ENCODE measurements around the gene DOC2B.
"Not testable (repeated sequence)": the region's sequence is repeated elsewhere in the genome, so short reads cannot be mapped to it uniquely, and the experiment has no call there.

DOC2B gene

GRCh38 chr17:136531-136930 lies 44.9 kb downstream of the DOC2B start:
- H3K27me3 ChIP-seq (replicated peaks; ENCODE audit: insufficient read depth, low read length); H3K4me3 ChIP-seq (ENCODE audit: low read length); H4K20me1 ChIP-seq (ENCODE audit: insufficient read depth, low read length); H3K9me2 ChIP-seq (replicated peaks; ENCODE audit: insufficient read depth, low read length); H3K9ac ChIP-seq (ENCODE audit: low read length); H3K9me3 ChIP-seq (replicated peaks; ENCODE audit: insufficient read depth, low read length); H2AFZ ChIP-seq (ENCODE audit: low read length); H3K4me2 ChIP-seq (ENCODE audit: low read depth, low read length); DNase-seq; H3F3A ChIP-seq (ENCODE audit: insufficient read depth, low read length); H3K79me2 ChIP-seq (ENCODE audit: low read length); H3K36me3 ChIP-seq (replicated peaks; ENCODE audit: insufficient read depth, low read length); H3K27ac ChIP-seq (ENCODE audit: low read length); H3K4me1 ChIP-seq (ENCODE audit: low read length): not testable (repeated sequence)
- peak; percentile 21 for TF ChIP-seq CTCF (IDR thresholded peaks at IDR 0.05; ENCODE audit: low read length)

GRCh38 chr17:135895-136294 lies 45.6 kb downstream of the DOC2B start:
- H3K27ac ChIP-seq (ENCODE audit: low read length); H3K36me3 ChIP-seq (replicated peaks; ENCODE audit: insufficient read depth, low read length); H3K9me3 ChIP-seq (replicated peaks; ENCODE audit: insufficient read depth, low read length); H3K9me2 ChIP-seq (replicated peaks; ENCODE audit: insufficient read depth, low read length); H3K27me3 ChIP-seq (replicated peaks; ENCODE audit: insufficient read depth, low read length); H2AFZ ChIP-seq (ENCODE audit: low read length); H3K4me1 ChIP-seq (ENCODE audit: low read length); H3K9ac ChIP-seq (ENCODE audit: low read length); H3K4me2 ChIP-seq (ENCODE audit: low read depth, low read length); H3K4me3 ChIP-seq (ENCODE audit: low read length); H3K79me2 ChIP-seq (ENCODE audit: low read length); DNase-seq; H3F3A ChIP-seq (ENCODE audit: insufficient read depth, low read length); H4K20me1 ChIP-seq (ENCODE audit: insufficient read depth, low read length): not testable (repeated sequence)

- not testable (repeated sequence) for H3K27ac ChIP-seq (ENCODE audit: low read length); H3K4me3 ChIP-seq (ENCODE audit: low read length); H3K4me1 ChIP-seq (ENCODE audit: low read length); H2AFZ ChIP-seq (ENCODE audit: low read length); H3K79me2 ChIP-seq (ENCODE audit: low read length); H3K9ac ChIP-seq (ENCODE audit: low read length); H3K4me2 ChIP-seq (ENCODE audit: low read depth, low read length); DNase-seq; H3K9me3 ChIP-seq (replicated peaks; ENCODE audit: insufficient read depth, low read length); H4K20me1 ChIP-seq (ENCODE audit: insufficient read depth, low read length); H3K9me2 ChIP-seq (replicated peaks; ENCODE audit: insufficient read depth, low read length); H3K36me3 ChIP-seq (replicated peaks; ENCODE audit: insufficient read depth, low read length); H3K27me3 ChIP-seq (replicated peaks; ENCODE audit: insufficient read depth, low read length); H3F3A ChIP-seq (ENCODE audit: insufficient read depth, low read length)
These were observed 46.4 kb downstream of the DOC2B start for GRCh38 chr17:135022-135421.

GRCh38 chr17:134332-134785 lies 47.1 kb downstream of the DOC2B start:
- H3K36me3 ChIP-seq (replicated peaks; ENCODE audit: insufficient read depth, low read length); H3F3A ChIP-seq (ENCODE audit: insufficient read depth, low read length); H3K9ac ChIP-seq (ENCODE audit: low read length); H2AFZ ChIP-seq (ENCODE audit: low read length); H3K27me3 ChIP-seq (replicated peaks; ENCODE audit: insufficient read depth, low read length); H3K9me3 ChIP-seq (replicated peaks; ENCODE audit: insufficient read depth, low read length); H3K27ac ChIP-seq (ENCODE audit: low read length); H3K9me2 ChIP-seq (replicated peaks; ENCODE audit: insufficient read depth, low read length); H3K79me2 ChIP-seq (ENCODE audit: low read length); DNase-seq; H4K20me1 ChIP-seq (ENCODE audit: insufficient read depth, low read length); H3K4me1 ChIP-seq (ENCODE audit: low read length); H3K4me2 ChIP-seq (ENCODE audit: low read depth, low read length); H3K4me3 ChIP-seq (ENCODE audit: low read length): not testable (repeated sequence)
- peak; percentile 35 for TF ChIP-seq CTCF (IDR thresholded peaks at IDR 0.05; ENCODE audit: low read length)

- H3F3A ChIP-seq (ENCODE audit: insufficient read depth, low read length); H3K9me3 ChIP-seq (replicated peaks; ENCODE audit: insufficient read depth, low read length); H3K36me3 ChIP-seq (replicated peaks; ENCODE audit: insufficient read depth, low read length); H3K9me2 ChIP-seq (replicated peaks; ENCODE audit: insufficient read depth, low read length); H3K4me3 ChIP-seq (ENCODE audit: low read length); H2AFZ ChIP-seq (ENCODE audit: low read length); H3K4me1 ChIP-seq (ENCODE audit: low read length); H4K20me1 ChIP-seq (ENCODE audit: insufficient read depth, low read length); DNase-seq; H3K27ac ChIP-seq (ENCODE audit: low read length); H3K27me3 ChIP-seq (replicated peaks; ENCODE audit: insufficient read depth, low read length); H3K9ac ChIP-seq (ENCODE audit: low read length); H3K4me2 ChIP-seq (ENCODE audit: low read depth, low read length); H3K79me2 ChIP-seq (ENCODE audit: low read length): not testable (repeated sequence)
These were observed 47.5 kb downstream of the DOC2B start for GRCh38 chr17:133932-134331.
